ENCODE results near the gene BNIP3. TPM values are rescaled to one million over a fixed set of nuclear protein-coding genes. Genes with fewer than 3 reads are reported as not detected.

Gene BNIP3
- total and polyA plus RNA-seq, 2 of the 8 experiments (the other 6 are each of a cell fraction or from before 2014, with no cell fraction given): 25.8 to 58.9 TPM

- no peak for TF ChIP-seq TAF1 (IDR thresholded peaks at IDR 0.05; ENCODE audit: low read depth, low read length)
- TF ChIP-seq ATF3 (IDR thresholded peaks at IDR 0.05; ENCODE audit: insufficient read depth, low read depth, low read length): no peak
- no peak for TF ChIP-seq JUND (IDR thresholded peaks at IDR 0.05; ENCODE audit: low read length)
- TF ChIP-seq ASH2L (IDR thresholded peaks at IDR 0.05; ENCODE audit: low read length): no peak
- no peak for TF ChIP-seq CHD7 (IDR thresholded peaks at IDR 0.05; ENCODE audit: insufficient replicate concordance, low read length)
These were observed 16.5 kb upstream of the BNIP3 start (continued) for GRCh38 chr10:131998050-131998844.
